Activated CD4-positive, alpha-beta T cell treated with anti-CD3 and anti-CD28 coated beads, Interleukin-2, amount 10 ng/mL, durations not matched to agents 7 days and 5 days (primary cell): Measurements from ENCODE around the gene YY1. TPM values are rescaled to one million over a fixed set of nuclear protein-coding genes. Genes with fewer than 3 reads are reported as not detected.
"Not testable (repeated sequence)": the region's sequence is repeated elsewhere in the genome, so short reads cannot be mapped to it uniquely, and the experiment has no call there.

Source experiments
- CTCF ChIA-PET: fragments of 350-600 bp; sonication (Branson Sonifier 250); formaldehyde crosslinking; loops from one replicate; lab custom pipeline; 2021; ENCODE audit warnings: antibody characterized with exemption; lab: Charles Lee
- POLR2A ChIA-PET: fragments of 350-600 bp; sonication (Branson Sonifier 250); formaldehyde crosslinking; loops from one replicate; lab custom pipeline; 2021; ENCODE audit warnings: antibody characterized with exemption; lab: Charles Lee
- DNase-seq: peaks from one replicate; pipeline ENCODE4 v3.0.0-alpha.2; 2020
- H3K27ac Mint-ChIP-seq: one replicate; pipeline ENCODE4 v1.8.0; 2021; ENCODE audit warnings: mild to moderate bottlenecking, moderate library complexity, mixed read lengths
- H3K27me3 Mint-ChIP-seq: one replicate; pipeline ENCODE4 v1.8.0; 2021; ENCODE audit warnings: mixed read lengths
- H3K36me3 Mint-ChIP-seq: one replicate; pipeline ENCODE4 v1.8.0; 2021; ENCODE audit warnings: low read depth, mixed read lengths
- H3K4me1 Mint-ChIP-seq: one replicate; pipeline ENCODE4 v1.8.0; 2021; ENCODE audit warnings: mixed read lengths
- H3K4me3 Mint-ChIP-seq: one replicate; pipeline ENCODE4 v1.8.0; 2021; ENCODE audit warnings: mild to moderate bottlenecking, moderate library complexity, mixed read lengths
- H3K9me3 Mint-ChIP-seq: one replicate; pipeline ENCODE4 v1.8.0; 2021; ENCODE audit warnings: mixed read lengths
- total RNA-seq, 2 experiments: library from RNA; stranded (reverse); gene quantifications; one replicate each; pipeline ENCODE4 v1.2.3, GENCODE V29; 2021

Gene YY1
- total RNA-seq, 2 experiments from 2014 or later = 95.0 to 107 TPM

- ChIA-PET POLR2A (no interaction called here), CTCF (interaction anchor here (1.0 to 5.5 kb wide), 4 partner anchors 15 to 95 kb away, joined by 3 to 64 read pairs (median 4); no protein-coding TSS in a partner anchor)
- Mint-ChIP-seq H3K36me3 (peaks cover 15% of the 10 kb centered on the region), H3K27ac (no peak overlapping the region), H3K4me3 (no peak overlapping the region), H3K4me1 (peaks cover 32% of the 10 kb centered on the region), H3K27me3 (no peaks in the 10 kb centered on the region), H3K9me3 (no peaks in the 10 kb centered on the region)
- DNase-seq = no peak
Observed at GRCh38 chr14:100282766-100283419, 43.9 kb downstream of the YY1 start.

GRCh38 chr14:100283436-100283835 lies 44.5 kb downstream of the YY1 start:
- H3K4me3 Mint-ChIP-seq, H3K9me3 Mint-ChIP-seq, POLR2A ChIA-PET, DNase-seq, H3K27me3 Mint-ChIP-seq, H3K27ac Mint-ChIP-seq: not testable (repeated sequence)
- peaks cover 15% of the 10 kb centered on the region for H3K36me3 Mint-ChIP-seq
- peaks cover 27% of the 10 kb centered on the region for H3K4me1 Mint-ChIP-seq
- CTCF ChIA-PET = interaction anchor here (0.8 to 5.5 kb wide), 6 partner anchors 14 to 94 kb away, joined by 3 to 64 read pairs (median 4); no protein-coding TSS in a partner anchor

- peak overlapping the region; percentile 50 for H3K4me3 Mint-ChIP-seq
- CTCF ChIA-PET = interaction anchor here (0.7 to 5.5 kb wide), 17 partner anchors 9 to 362 kb away, joined by 3 to 64 read pairs (median 4); partner anchors contain the start of gene SLC25A47
- H3K27me3 Mint-ChIP-seq = no peaks in the 10 kb centered on the region
- peaks cover 8% of the 10 kb centered on the region for H3K36me3 Mint-ChIP-seq
- DNase-seq = no peak
- H3K9me3 Mint-ChIP-seq = no peaks in the 10 kb centered on the region
- POLR2A ChIA-PET = no interaction called here
- peak overlapping the region; percentile 10 for H3K27ac Mint-ChIP-seq
- H3K4me1 Mint-ChIP-seq = peaks cover 19% of the 10 kb centered on the region
Observed at GRCh38 chr14:100283984-100284881, 45.3 kb downstream of the YY1 start.

GRCh38 chr14:100285021-100285912 lies 46.3 kb downstream of the YY1 start:
- Mint-ChIP-seq H3K9me3 (no peaks in the 10 kb centered on the region), H3K36me3 (peaks cover 4% of the 10 kb centered on the region), H3K4me3 (peak overlapping the region; percentile 72), H3K4me1 (peaks cover 13% of the 10 kb centered on the region), H3K27me3 (no peaks in the 10 kb centered on the region), H3K27ac (peak overlapping the region; percentile 83)
- ChIA-PET CTCF (interaction anchor here (0.7 to 5.5 kb wide), 17 partner anchors 10 to 361 kb away, joined by 3 to 64 read pairs (median 4); partner anchors contain the start of gene SLC25A47), POLR2A (no interaction called here)
- peak; percentile 76 for DNase-seq

- ChIA-PET CTCF (interaction anchor here (1.0 to 5.5 kb wide), 12 partner anchors 10 to 360 kb away, joined by 3 to 64 read pairs (median 6); a partner anchor contains a TSS), POLR2A (no interaction called here)
- DNase-seq = no peak
- no peaks in the 10 kb centered on the region for H3K36me3 Mint-ChIP-seq
- peaks cover 15% of the 10 kb centered on the region for H3K4me1 Mint-ChIP-seq
- peak overlapping the region; percentile 72 for H3K4me3 Mint-ChIP-seq
- no peaks in the 10 kb centered on the region for H3K9me3 Mint-ChIP-seq
- H3K27me3 Mint-ChIP-seq = no peaks in the 10 kb centered on the region
- peak overlapping the region; percentile 83 for H3K27ac Mint-ChIP-seq
Observed at GRCh38 chr14:100285913-100286400, 47.0 kb downstream of the YY1 start.

- peaks cover 15% of the 10 kb centered on the region for H3K4me1 Mint-ChIP-seq
- POLR2A ChIA-PET = no interaction called here
- no peak overlapping the region for H3K4me3 Mint-ChIP-seq
- DNase-seq = no peak
- CTCF ChIA-PET = interaction anchor here (0.7 to 5.5 kb wide), 7 partner anchors 10 to 89 kb away, joined by 3 to 64 read pairs (median 7); a partner anchor contains a TSS
- no peaks in the 10 kb centered on the region for H3K27me3 Mint-ChIP-seq
- H3K9me3 Mint-ChIP-seq = no peaks in the 10 kb centered on the region
- H3K27ac Mint-ChIP-seq = peak overlapping the region; percentile 83
- H3K36me3 Mint-ChIP-seq = no peaks in the 10 kb centered on the region
Observed at GRCh38 chr14:100286484-100287191, 47.7 kb downstream of the YY1 start.

- no peak overlapping the region for H3K4me3 Mint-ChIP-seq
- peaks cover 15% of the 10 kb centered on the region for H3K4me1 Mint-ChIP-seq
- no peaks in the 10 kb centered on the region for H3K9me3 Mint-ChIP-seq
- no peak for DNase-seq
- H3K27ac Mint-ChIP-seq = no peak overlapping the region
- H3K36me3 Mint-ChIP-seq = no peaks in the 10 kb centered on the region
- CTCF ChIA-PET = interaction anchor here (0.7 to 5.5 kb wide), 5 partner anchors 10 to 66 kb away, joined by 3 to 64 read pairs (median 7); no protein-coding TSS in a partner anchor
- POLR2A ChIA-PET = no interaction called here
- no peaks in the 10 kb centered on the region for H3K27me3 Mint-ChIP-seq
Observed at GRCh38 chr14:100287202-100287997, 48.5 kb downstream of the YY1 start.

GRCh38 chr14:100287998-100288295 lies 49.0 kb downstream of the YY1 start:
- CTCF ChIA-PET, H3K27me3 Mint-ChIP-seq, H3K36me3 Mint-ChIP-seq, H3K4me3 Mint-ChIP-seq, H3K27ac Mint-ChIP-seq, DNase-seq, POLR2A ChIA-PET, H3K9me3 Mint-ChIP-seq: not testable (repeated sequence)
- peaks cover 15% of the 10 kb centered on the region for H3K4me1 Mint-ChIP-seq

- ChIA-PET CTCF (no interaction called here), POLR2A (no interaction called here)
- DNase-seq = no peak
- Mint-ChIP-seq H3K4me3 (no peak overlapping the region), H3K27ac (no peak overlapping the region), H3K27me3 (no peaks in the 10 kb centered on the region), H3K9me3 (no peaks in the 10 kb centered on the region), H3K4me1 (peaks cover 15% of the 10 kb centered on the region), H3K36me3 (no peaks in the 10 kb centered on the region)
Observed at GRCh38 chr14:100288382-100289185, 49.6 kb downstream of the YY1 start.

- ChIA-PET POLR2A (no interaction called here), CTCF (interaction anchor here (1.2 kb wide), 1 partner anchor 8 kb away, joined by 3 read pairs; no protein-coding TSS in a partner anchor)
- H3K36me3 Mint-ChIP-seq = no peaks in the 10 kb centered on the region
- H3K4me3 Mint-ChIP-seq = no peak overlapping the region
- H3K27me3 Mint-ChIP-seq = no peaks in the 10 kb centered on the region
- peaks cover 7% of the 10 kb centered on the region for H3K4me1 Mint-ChIP-seq
- H3K27ac Mint-ChIP-seq = no peak overlapping the region
- no peak for DNase-seq
- no peaks in the 10 kb centered on the region for H3K9me3 Mint-ChIP-seq
Observed at GRCh38 chr14:100289916-100290606, 51.1 kb downstream of the YY1 start.
